Myocyte (in vitro differentiated cells): Measurements from ENCODE around the gene GDF11. TPM values are rescaled to one million over a fixed set of nuclear protein-coding genes. Genes with fewer than 3 reads are reported as not detected.

Experiments used
- DNase-seq: peaks from one replicate; pipeline ENCODE4 v3.0.0-alpha.2; 2012; ENCODE audit warnings: low read depth
- total RNA-seq: library from RNA; depleted of rRNA; stranded (reverse); fragments of >200 nt; gene quantifications from 2 replicates; pipeline ENCODE4 v1.2.3, GENCODE V29; 2014

GDF11 gene
- total RNA-seq, 1 donor from 2014 or later, result 6.6 TPM

DNA sequence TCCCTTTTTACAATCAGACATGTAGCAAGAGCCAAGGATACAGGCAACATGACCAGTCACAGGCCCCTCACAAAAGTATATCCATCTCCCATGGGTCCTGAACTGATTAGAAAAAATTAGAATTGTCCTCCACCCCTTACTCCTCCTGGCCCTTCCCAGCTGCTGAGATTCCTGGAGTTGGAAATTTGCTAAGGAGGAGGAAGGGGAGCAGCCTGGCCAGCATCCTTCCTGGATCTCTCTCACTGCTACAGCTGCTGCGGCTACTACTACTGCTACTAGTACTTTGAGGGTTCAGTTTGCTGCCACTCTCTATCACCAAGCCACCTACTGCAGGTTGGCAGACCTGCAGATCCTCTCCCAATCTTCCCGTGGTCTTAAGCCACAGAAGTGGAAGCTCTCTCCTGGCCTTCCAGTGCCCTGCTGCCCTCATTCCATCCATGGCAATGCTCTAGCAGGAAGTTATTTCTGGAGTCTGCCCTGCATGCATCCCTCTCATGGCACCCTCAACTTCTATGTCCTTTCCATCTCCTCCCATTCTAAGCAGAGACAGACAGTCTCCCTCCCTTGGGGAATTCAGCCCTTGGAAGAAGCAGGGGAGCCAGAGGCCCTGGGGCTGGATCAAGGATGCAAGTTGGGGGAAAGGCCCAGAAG lies 36.2 kb upstream of the GDF11 start:
- DNase-seq, result peak; percentile 41

DNA sequence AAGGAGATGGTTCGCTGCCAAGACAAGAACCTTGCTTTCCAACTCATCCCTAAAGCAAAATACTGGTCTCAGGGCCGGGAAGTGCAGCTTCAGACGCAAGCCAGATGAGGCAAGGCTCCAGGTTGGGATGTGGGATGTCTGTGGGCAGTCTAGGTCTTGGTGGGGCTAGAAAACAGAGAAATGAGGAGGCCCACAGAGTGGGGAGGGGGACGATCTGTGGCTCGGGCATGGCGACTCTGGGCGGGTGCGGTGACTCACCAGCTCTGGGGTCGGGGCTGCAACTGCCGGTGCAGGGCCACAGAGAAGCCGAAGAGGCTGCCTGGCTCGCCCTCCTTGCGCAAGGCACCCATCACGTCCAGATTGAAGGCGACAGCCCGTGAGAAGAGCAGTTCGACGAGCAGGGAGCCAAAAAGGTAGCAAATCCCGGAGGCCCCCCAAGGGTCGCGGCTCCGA lies 35.7 kb upstream of the GDF11 start:
- peak; percentile 69 for DNase-seq

DNA sequence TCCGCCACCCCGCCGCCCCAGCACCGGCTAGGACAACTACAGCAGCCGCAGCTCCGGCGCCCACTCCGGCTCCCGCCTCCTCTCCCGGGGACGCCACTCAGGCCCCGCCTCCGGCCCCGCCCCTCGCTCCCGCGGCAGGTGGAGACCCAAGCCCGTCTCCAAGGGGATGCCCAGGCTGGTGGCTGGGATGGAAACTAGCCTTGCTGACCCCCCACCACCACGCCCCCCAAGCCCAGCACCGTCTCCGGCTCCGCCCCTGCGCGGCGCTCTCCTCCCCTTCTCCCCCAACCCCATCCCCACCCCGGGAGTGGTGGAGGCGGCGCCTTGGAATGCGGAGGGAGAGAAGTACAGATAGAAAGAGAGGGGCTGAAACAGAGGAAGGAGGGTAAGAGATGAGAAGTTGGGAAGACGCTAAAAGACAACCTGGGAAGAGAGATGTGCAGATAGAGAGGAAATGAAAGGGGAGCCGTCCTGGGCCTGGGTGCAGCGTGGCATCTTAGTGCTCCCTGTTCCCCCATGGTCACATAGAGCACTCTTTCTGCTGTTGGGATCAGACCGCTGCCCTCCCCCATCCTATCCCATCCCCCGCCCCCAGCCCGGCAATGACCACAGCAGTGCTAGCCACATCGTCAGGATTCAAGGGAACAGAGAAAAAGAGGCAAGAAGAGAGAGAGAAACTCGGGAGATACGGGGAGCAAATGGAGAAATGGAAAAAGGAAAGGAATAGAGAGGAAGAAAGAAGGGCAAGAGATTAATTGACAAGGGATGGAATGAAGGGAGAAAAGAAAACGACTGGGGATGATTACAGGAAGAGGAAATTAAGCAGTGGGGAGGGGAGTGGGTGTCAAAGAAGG lies 34.9 kb upstream of the GDF11 start, which contains the start of gene ITGA7:
TSS of gene ITGA7 (minus strand) at position 64 of the 854 bp plus-strand sequence. CDS start 222 bp downstream, outside the sequence.
- peak; percentile 95 for DNase-seq

DNA sequence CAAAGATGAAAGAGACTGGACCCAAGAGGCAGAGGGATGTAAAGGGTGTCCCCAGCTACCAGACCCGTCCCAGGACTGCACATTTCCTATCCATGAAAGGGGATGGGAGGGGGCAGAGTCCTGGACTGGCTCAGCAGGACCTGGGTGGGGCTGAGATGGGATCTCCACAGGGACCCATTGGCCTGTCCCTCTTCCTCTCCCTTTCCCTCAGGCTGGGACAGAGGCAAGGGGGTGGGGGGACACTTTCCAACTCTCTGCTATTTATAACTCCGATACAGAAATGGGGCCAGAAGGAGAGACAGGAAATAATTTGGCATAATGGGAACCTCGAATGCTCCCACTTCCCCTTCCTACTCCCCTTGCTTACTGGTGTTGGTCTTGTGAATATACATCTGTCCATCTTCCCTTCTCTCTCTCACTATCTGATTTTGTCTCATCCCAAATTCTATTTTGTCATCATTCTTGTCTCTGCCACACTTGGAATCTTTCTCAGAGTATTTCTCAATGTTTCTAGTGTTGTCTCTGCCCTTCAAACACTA lies 34.2 kb upstream of the GDF11 start:
- DNase-seq, result peak; percentile 86

DNA sequence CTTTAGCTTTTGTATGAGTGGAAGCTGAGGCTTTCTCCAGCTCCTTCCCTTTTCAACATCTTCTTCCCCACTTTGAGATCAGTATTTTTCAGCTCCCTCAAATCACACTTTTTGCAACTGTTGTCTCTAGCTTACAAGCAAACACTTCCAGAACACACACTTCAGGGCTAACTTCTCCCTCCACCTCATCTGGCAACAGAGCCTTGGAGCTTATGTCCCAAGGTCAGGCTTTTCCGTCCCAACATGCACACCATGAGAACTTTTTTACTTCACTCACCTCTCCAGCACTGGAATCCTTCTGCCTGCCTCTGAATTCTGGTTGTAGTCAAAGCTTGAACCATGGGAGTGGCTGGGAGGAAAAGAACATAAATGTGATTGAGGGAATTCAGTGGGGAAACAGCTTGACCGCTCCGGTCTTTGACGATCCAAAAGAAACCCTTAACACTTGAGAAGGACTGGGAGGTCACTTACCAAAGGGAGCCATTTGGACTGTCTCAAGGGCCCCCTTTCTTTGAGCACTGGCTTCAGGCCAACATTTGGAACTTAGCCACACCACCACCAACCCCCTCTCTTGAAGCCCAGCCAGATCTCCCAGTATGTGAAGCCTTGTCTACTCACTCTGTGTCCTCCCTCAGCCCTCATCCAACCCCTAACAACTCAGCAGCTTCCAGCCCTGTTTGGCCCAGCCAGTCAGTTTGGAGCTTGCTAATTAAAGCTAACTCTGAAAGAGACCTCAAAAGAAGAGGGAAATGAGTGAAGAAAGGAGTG lies 31.0 kb upstream of the GDF11 start:
- no peak for DNase-seq

DNA sequence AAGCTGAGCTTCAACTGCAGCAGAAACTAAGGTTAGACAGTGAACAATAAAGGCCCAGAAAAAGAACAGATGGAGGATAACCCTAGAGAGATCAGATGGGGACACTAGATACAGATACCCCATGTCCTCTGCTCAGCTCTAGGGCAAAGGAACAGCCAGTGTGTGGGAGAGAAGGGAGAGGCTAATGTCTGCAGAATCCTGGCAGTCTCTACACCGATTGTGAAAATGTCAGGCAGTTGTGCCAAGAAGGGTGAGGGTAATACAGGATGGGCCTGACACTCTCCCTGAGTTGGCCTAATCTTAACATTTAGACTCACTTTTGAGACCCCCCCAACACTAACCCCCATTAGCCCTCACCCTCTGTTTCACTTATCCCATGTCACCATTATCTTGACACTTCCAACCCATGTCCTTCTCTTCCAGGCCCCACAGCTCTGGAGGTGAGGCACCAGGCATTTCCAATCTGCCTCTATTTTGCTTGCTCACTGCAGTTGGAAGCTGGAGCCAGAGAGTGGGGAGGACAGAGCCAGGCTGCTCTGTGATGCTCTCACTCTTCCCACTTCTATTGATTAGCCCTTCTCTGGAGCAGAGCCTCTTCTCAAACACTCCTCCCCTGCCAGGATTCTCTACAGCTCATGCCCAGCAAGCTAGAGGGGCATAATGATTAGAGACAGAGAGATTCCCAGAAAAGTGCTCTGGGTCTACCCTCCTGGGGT lies 30.1 kb upstream of the GDF11 start:
- no peak for DNase-seq

- DNase-seq, result no peak
Measured at GRCh38 chr12:55713721-55714120, 29.2 kb upstream of the GDF11 start.

GRCh38 chr12:55715169-55715764 lies 27.7 kb upstream of the GDF11 start:
- no peak for DNase-seq

DNA sequence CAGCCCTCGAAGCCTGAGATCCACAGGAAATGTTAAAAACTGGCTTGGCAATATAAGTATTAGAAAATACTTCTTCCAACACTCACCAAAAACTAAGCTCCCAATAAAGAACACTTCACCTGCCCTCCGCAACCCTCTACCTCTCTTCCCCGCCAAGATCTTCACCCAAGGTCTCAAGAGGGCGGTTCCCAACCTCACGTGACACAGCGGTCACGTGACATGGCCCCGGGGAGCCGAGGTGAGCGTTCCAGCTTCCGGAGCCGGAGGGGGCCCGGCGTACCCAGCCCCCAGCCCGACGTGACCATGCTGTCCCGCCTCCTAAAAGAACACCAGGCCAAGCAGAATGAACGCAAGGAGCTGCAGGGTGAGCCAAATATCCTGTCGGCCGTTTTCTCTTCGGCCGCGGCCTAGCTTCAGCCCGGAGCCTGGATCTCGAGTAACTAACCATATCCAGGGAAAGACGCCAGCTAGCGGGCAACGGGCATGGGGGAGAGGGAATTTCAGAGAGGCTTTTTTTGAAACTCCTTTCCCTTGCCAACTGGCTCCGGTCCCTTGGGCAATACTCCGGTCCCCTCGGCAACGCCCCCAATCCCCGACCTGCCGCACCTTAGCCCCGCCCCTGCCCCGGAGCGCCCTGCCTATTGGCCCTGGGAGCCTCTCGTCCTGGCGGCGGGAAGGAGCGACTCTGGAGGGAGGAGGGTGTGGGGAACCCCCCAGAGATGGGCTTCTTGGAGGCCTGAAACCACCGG lies 26.9 kb upstream of the GDF11 start, which contains the start of gene BLOC1S1:
TSS of gene BLOC1S1 (plus strand) at position 214 of the 749 bp plus-strand sequence. CDS start at position 220, 6 bp downstream.
- peak; percentile 97 for DNase-seq

GRCh38 chr12:55716582-55716957 lies 26.4 kb upstream of the GDF11 start:
- no peak for DNase-seq

- DNase-seq, result peak; percentile 100
Measured at GRCh38 chr12:55717011-55718007, 25.6 kb upstream of the GDF11 start.

DNA sequence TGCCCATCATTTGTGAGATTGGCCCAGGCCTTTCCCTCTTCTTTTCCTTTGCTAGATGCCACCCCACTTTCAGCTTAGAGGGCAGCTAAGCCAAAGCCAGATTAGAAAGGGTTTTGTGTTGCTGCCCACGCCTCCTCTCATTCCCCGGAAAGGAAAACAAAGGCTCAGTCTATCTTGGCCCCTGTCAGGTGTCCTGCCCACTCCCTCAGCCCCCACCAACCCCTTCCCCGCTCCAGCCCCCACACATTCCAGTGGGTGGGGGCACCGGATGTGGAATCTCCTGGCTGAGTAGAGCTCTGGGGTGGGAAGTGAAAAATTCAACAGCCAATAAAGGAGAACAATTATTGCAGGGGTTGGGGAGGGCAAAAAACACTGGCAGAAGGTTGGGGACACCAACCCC lies 24.9 kb upstream of the GDF11 start:
- DNase-seq, result peak; percentile 94

DNA sequence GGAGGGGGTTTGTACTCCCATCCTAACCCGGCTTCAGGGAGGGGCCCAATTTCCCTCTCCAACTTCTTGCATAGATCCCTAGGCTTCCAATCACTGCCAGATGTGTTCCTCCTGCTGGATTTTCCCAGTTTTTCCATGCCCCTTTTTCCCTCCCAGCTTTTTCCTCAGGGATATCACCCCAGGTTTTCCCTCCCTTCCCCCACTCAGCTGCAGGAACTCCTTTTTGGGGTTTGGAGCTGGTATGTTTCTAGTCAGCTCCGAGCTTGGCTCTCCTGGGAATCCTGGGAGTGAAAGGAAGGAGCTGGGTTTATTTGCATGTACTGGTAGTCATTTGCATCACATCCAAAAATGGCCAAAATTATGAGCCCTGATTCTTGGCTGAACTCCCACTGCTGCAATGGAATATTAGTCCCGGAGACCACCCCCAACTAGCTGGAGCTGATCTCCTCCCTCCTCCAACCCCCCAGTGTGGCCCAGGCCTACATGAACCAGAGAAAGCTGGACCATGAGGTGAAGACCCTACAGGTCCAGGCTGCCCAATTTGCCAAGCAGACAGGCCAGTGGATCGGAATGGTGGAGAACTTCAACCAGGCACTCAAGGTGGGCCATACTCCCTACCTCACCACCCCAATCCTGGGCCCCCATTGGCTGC lies 24.2 kb upstream of the GDF11 start:
- peak; percentile 85 for DNase-seq

- DNase-seq, result peak; percentile 67
Measured at GRCh38 chr12:55719371-55719770, 23.6 kb upstream of the GDF11 start.

DNA sequence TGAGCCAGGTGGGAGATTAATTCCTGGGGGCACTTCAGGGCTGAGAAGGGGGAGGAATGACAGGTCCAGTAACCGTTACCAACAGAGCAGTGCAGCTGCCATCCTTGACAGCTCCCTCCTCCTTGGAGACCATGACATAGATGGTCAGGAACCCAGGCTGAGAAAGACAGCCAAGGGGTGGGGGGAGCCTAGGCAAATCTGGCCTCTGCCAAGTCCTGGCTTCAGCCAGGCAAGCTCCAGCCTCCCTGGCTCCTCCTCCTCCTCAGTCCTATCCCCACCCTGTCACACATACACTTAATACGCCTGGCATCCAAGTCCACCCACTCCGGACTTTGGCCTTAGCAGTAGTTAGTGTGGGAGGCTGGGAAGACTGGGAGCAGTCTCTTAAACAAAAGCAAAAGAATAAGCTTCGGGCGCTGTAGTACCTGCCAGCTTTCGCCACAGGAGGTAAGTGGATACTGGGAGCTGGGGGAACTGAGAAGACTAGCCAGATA lies 22.8 kb upstream of the GDF11 start, which contains the start of gene RDH5:
TSS of gene RDH5 (plus strand) at position 323 of the 494 bp plus-strand sequence. CDS start 792 bp downstream, outside the sequence.
- peak; percentile 99 for DNase-seq

- peak; percentile 99 for DNase-seq
Measured at GRCh38 chr12:55720894-55721444, 22.0 kb upstream of the GDF11 start.
